Left colon (tissue), 2 donors: ENCODE data around the gene FAR2. TPM values are rescaled to one million over a fixed set of nuclear protein-coding genes. Genes with fewer than 3 reads are reported as not detected.

Source experiments
- ATAC-seq: fragments of 200-7000 bp; cut with Tn5 transposase; one replicate; pipeline ENCODE4 v1.9.1; 2020; ENCODE audit warnings: mild to moderate bottlenecking, moderate library complexity
- DNase-seq, 2 donors: peaks; one replicate each; pipeline ENCODE4 v3.0.0-alpha.2; 2020
- intact Hi-C, 2 donors: fragments of 100-400 bp; cut with DNase I in 1 of 2; cut with micrococcal nuclease in 1 of 2; formaldehyde crosslinking; loops; one replicate each; pipeline versions ENCODE4 v1.11.2 to v1.14.0; 2022; cut with DNase I, micrococcal nuclease
- total RNA-seq, 2 donors: library from RNA; stranded (reverse); fragmentation: NEBNext Ultra II Directional; extraction: Animal tissue kit (Norgen Biotek cat#: 25700); gene quantifications; one replicate each; pipeline ENCODE4 v1.2.1, GENCODE V29; 2021
- donor health status: DM: no; HTN: no; CAD: no.
- donor health status: DM: yes; HTN: yes; CAD: no.

The FAR2 gene
- total RNA-seq, 2 donors from 2014 or later = 72.8 to 73.2 TPM

GRCh38 chr12:29191267-29191850 lies 42.3 kb downstream of the FAR2 start:
- no peak for DNase-seq
- peak; percentile 96 for ATAC-seq
- intact Hi-C loops = no loop called here

GRCh38 chr12:29198901-29199300 lies 49.8 kb downstream of the FAR2 start:
- peak; percentile 63 for ATAC-seq

GRCh38 chr12:29200586-29200985 lies 51.5 kb downstream of the FAR2 start:
- DNase-seq (no peak), ATAC-seq (peak; percentile 36)
- intact Hi-C loops = no loop called here

More at GRCh38 chr12:29198901-29199300, 49.8 kb downstream of the FAR2 start:
- intact Hi-C loops = no loop called here
- DNase-seq = no peak

GRCh38 chr12:29201296-29201695 lies 52.2 kb downstream of the FAR2 start:
- intact Hi-C loops = no loop called here
- ATAC-seq (no peak), DNase-seq (no peak)

GRCh38 chr12:29201746-29202145 lies 52.7 kb downstream of the FAR2 start:
- DNase-seq (no peak), ATAC-seq (no peak)
- intact Hi-C loops = no loop called here

GRCh38 chr12:29204521-29204920 lies 55.4 kb downstream of the FAR2 start:
- ATAC-seq = no peak
- no peak for DNase-seq
- intact Hi-C loops = no loop called here

GRCh38 chr12:29207120-29207519 lies 58.0 kb downstream of the FAR2 start:
- DNase-seq (no peak), ATAC-seq (no peak)

GRCh38 chr12:29208060-29208459 lies 59.0 kb downstream of the FAR2 start:
- ATAC-seq (peak; percentile 14), DNase-seq (peak in 1 of 2 donors; percentile 28)
- intact Hi-C loops = no loop called here

More at GRCh38 chr12:29207120-29207519, 58.0 kb downstream of the FAR2 start:
- intact Hi-C loops = no loop called here

GRCh38 chr12:29208936-29209701 lies 60.0 kb downstream of the FAR2 start:
- intact Hi-C loops = no loop called here
- ATAC-seq = peak; percentile 88
- peak in 1 of 2 donors; percentile 33 for DNase-seq

GRCh38 chr12:29211696-29212095 lies 62.6 kb downstream of the FAR2 start:
- ATAC-seq = no peak
- intact Hi-C loops = no loop called here
- no peak for DNase-seq

GRCh38 chr12:29212682-29213403 lies 63.8 kb downstream of the FAR2 start:
- DNase-seq = no peak
- intact Hi-C loops = no loop called here
- peak; percentile 70 for ATAC-seq

GRCh38 chr12:29216266-29216665 lies 67.2 kb downstream of the FAR2 start:
- DNase-seq (no peak), ATAC-seq (no peak)
- intact Hi-C loops = no loop called here

GRCh38 chr12:29216797-29217575 lies 67.9 kb downstream of the FAR2 start:
- DNase-seq = no peak
- intact Hi-C loops = no loop called here
- ATAC-seq = no peak

GRCh38 chr12:29220632-29221336 lies 71.7 kb downstream of the FAR2 start:
- DNase-seq (peak in 1 of 2 donors; percentile 42), ATAC-seq (peak; percentile 68)
- intact Hi-C loops = no loop called here

- ATAC-seq = no peak
- DNase-seq = no peak
- intact Hi-C loops = no loop called here
Measured at GRCh38 chr12:29222200-29222599, 73.1 kb downstream of the FAR2 start.

GRCh38 chr12:29223426-29223825 lies 74.3 kb downstream of the FAR2 start:
- intact Hi-C loops = no loop called here
- DNase-seq (no peak), ATAC-seq (no peak)

GRCh38 chr12:29223956-29224543 lies 75.0 kb downstream of the FAR2 start:
- intact Hi-C loops = no loop called here
- no peak for ATAC-seq
- no peak for DNase-seq

GRCh38 chr12:29224572-29224971 lies 75.5 kb downstream of the FAR2 start:
- ATAC-seq = no peak
- no peak for DNase-seq
- intact Hi-C loops = no loop called here
